ENCODE data around the gene DES.

DNA sequence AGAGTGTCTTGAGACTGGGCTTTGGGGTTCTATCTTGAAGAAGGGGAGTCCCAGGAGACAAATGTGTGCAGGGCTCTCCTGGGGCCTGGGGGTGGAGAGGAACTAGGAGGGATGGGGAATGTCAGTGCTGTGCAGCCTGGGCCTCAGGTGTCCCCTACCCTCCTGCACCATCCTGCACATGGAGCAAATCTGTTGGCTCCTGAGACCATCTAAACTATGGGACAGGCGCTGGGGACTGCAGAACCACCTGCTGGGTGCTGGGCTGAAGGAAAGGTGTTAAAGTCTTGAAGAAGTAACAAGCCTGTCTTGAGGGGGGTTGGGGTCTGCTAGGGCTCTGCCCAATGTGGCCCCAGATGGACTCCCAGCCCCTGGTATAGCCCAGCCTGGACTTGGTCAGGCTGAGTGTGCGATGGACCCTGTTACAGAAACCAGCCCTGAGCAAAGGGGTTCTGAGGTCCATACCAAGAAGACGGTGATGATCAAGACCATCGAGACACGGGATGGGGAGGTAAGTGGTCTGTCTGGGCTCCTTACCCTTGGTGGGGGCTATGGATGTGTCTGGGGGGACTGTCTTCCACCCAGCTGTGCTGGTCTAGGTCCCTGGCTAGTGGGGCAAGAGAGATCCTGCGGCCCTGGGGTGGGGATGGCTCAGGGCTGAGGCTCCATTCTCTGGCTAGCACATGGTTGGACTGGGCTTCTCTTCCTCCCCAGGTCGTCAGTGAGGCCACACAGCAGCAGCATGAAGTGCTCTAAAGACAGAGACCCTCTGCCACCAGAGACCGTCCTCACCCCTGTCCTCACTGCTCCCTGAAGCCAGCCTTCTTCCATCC is 7.3 kb downstream of the DES start:
- TF ChIP-seq, protein P1, sequence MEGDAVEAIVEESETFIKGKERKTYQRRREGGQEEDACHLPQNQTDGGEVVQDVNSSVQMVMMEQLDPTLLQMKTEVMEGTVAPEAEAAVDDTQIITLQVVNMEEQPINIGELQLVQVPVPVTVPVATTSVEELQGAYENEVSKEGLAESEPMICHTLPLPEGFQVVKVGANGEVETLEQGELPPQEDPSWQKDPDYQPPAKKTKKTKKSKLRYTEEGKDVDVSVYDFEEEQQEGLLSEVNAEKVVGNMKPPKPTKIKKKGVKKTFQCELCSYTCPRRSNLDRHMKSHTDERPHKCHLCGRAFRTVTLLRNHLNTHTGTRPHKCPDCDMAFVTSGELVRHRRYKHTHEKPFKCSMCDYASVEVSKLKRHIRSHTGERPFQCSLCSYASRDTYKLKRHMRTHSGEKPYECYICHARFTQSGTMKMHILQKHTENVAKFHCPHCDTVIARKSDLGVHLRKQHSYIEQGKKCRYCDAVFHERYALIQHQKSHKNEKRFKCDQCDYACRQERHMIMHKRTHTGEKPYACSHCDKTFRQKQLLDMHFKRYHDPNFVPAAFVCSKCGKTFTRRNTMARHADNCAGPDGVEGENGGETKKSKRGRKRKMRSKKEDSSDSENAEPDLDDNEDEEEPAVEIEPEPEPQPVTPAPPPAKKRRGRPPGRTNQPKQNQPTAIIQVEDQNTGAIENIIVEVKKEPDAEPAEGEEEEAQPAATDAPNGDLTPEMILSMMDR (IDR thresholded peaks at IDR 0.05), result no peak
- TF ChIP-seq POLR2A (IDR thresholded peaks at IDR 0.05), result no peak
